NCI-H2081 treated with DMSO at 0.1 percent for 48 hours (cell line): ENCODE results near the gene CIPC.
A peak's percentile ranks its signal among the peaks of the same experiment; 100 is the strongest.

Experiments
- DNase-seq: peaks from one replicate; lab custom pipeline; 2025; lab: John Stamatoyannopoulos, UW

CIPC gene

DNA sequence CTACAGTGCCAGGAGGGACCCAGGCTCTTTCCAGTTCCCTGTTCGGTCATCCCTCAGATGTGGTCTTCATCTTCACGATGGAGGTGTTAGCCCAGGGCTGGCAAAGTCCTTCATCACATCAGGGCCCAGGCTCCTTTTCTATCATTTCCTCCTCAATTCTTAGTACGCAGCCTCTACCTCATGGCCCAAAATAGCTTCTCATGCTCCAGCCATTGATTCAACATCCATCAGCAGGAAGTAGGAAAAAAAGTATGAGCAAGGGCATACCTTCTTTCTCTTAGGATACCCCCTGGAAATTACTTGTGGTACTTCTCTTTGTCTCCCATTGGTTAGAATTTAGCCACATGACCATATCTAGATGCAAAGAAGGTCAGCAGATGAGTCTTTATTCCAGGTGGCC is 55.7 kb downstream of the CIPC start:
- no peak for DNase-seq

DNA sequence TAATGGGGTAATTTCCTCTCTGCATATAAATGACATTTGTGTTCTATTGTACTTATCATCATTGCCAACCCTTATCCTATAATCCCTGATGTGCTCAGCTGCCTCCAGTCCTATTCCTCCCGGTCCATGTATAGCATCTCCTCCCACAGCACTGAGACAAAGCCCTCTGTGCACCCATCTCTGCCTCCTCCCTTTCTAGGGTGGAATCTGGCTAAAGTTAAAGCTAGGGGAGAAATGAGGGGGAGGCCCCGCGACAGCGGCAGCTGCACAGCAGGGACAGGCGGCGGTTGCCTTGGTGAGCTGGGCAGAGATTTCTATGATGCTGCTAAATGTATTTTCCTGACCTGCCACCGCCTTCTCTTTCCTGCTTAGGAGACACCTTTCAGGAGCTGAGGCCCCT is 56.4 kb downstream of the CIPC start:
- DNase-seq, result no peak

DNA sequence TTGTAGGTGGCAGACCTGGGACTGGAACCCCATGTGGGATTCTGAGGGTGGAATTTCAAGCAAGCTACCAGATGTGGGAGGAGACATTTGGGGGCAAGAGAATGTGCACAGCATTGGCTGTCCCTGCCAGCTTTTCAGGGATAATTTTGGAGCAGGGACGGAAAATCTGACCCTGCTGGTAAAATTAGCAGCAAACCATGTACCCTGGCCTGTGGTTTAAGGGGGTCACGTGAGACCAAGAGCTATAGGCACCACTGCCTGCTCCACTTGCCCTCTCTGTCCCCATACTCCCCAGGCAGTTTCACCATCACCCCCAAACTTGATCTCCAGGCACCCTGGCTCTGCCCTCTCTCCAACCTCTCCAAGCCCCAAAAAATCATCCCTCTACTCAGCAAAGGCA is 57.0 kb downstream of the CIPC start:
- DNase-seq, result no peak

DNA sequence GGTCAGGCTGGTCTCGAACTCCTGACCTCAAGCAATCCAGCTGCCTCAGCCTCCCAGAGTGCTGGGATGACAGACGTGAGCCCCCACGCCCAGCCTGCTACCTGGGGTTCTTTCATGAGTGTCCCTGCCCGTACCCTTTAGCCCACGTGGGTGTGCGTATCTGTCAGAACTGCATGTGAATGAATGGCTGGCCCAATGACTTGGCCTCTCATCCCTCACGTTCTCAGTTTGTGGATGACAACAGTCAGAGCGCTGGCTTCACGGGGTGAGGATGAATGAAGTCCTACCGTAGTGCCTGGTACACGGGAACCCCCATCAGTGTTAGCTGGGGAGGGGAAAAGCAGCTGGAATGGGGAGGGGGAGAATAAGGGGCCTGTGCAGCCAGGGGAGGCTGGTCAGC is 59.7 kb downstream of the CIPC start:
- DNase-seq, result no peak

DNA sequence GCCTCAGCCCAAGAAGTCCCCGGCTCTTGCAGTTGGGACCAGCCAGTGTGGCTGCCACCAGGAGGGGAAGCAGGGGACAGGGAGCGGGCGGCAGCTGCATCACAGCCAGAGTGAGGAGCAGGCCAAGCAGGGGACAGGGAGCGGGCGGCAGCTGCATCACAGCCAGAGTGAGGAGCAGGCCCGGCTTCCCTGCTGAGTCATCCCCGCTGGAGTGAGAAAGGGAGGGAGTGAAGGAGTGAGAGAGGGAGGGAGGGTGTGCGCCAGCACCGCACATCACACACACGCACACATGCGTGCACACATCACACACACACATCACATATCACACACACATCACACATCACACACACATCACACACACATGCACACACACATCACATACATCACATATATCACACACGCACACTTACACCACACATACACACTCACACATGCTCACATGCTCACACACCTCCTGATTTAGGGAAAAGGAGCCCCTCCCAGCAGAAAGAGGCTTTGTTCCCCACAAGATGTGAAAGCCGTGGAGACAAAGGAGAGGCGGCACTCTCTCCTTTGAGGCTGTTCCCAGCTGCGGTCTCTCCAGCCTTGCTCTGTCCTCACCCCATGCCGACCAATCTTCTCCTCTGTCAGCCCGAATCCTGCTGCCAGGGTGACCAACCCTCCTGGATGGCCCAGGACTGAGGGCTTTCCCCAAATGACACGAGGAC is 60.3 kb downstream of the CIPC start:
- peak; percentile 26 for DNase-seq

DNA sequence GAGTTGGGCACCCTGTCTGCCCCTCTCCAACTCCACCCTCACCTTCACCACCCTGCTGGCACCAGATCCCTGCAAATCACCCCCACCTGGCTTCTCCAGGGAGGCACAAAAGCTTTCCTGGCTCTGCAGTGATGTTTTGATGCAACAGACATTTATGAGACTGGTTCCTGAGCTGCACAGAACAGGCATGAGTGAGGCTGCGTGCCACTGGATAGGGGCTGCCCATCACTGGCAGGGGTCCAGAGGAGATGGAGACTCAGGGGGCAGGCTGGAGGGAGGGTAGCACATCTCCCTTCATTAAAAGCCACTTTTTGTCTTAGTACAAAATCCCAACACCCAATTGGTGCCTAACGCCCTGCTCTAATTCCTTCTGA is 60.8 kb downstream of the CIPC start:
- no peak for DNase-seq

DNA sequence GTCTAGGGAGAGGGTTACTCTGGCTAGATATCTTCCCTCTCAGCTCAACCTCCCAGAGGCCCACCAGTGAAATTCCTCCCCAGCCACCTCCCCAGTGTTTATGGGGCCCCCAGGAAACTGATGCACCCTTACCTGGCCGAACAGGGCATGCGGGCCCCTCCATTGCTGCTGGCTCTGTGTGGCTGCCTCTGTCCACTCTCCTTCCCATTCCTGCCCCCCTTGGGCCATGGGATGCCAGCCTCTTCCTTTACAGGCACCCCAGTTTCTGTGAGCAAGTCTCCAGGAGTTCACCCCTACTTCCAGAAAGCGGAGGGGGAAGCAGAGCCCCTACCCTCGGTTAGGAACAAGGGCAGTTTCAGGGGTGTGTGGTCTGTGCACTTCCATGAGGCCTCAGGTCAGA is 63.0 kb downstream of the CIPC start:
- DNase-seq, result no peak
